Omental fat pad (tissue), 4 donors: ENCODE results near the gene PRKCA. TPM values are rescaled to one million over a fixed set of nuclear protein-coding genes. Genes with fewer than 3 reads are reported as not detected.

Source experiments
- ATAC-seq: fragments of 150-250 bp; one replicate; pipeline ENCODE4 v1.9.1; 2016; ENCODE audit warnings: mild to moderate bottlenecking, moderate library complexity; ENCODE audit not compliant: low FRiP score
- DNase-seq: peaks from one replicate; pipeline ENCODE4 v3.0.0-alpha.2; 2019; ENCODE audit warnings: low spot score
- CTCF ChIP-seq, 3 donors: fragments of 450-650 bp; IDR thresholded peaks; one replicate each; pipeline ENCODE4 v1.5.1; 2016 to 2017; ENCODE audit warnings: antibody characterized with exemption in 3 of 3, mild to moderate bottlenecking in 3 of 3, moderate library complexity in 2 of 3
- total RNA-seq, 4 donors: library from RNA; depleted of rRNA; stranded (reverse); fragments of >200 nt; gene quantifications; one replicate each; pipeline ENCODE4 v1.1.0, GENCODE V29; 2016

The PRKCA gene
- total RNA-seq, 4 donors from 2014 or later = 6.7 to 14.3 (median 10.3) TPM

GRCh38 chr17:66751771-66752170 lies 449.4 kb downstream of the PRKCA start:
- ATAC-seq = no peak
- DNase-seq = no peak
- TF ChIP-seq CTCF (IDR thresholded peaks at IDR 0.05) = no peak

GRCh38 chr17:66752411-66752810 lies 450.0 kb downstream of the PRKCA start:
- no peak for TF ChIP-seq CTCF (IDR thresholded peaks at IDR 0.05)
- DNase-seq (no peak), ATAC-seq (no peak)

GRCh38 chr17:66753126-66753920 lies 450.9 kb downstream of the PRKCA start:
- DNase-seq = no peak
- TF ChIP-seq CTCF (IDR thresholded peaks at IDR 0.05) = no peak
- ATAC-seq = no peak

- DNase-seq (no peak), ATAC-seq (no peak)
- no peak for TF ChIP-seq CTCF (IDR thresholded peaks at IDR 0.05)
Observed at GRCh38 chr17:66755101-66755943, 452.9 kb downstream of the PRKCA start.

- TF ChIP-seq CTCF (IDR thresholded peaks at IDR 0.05) = no peak
- DNase-seq (no peak), ATAC-seq (no peak)
Observed at GRCh38 chr17:66755944-66756290, 453.5 kb downstream of the PRKCA start.

- ATAC-seq (no peak), DNase-seq (no peak)
- TF ChIP-seq CTCF (IDR thresholded peaks at IDR 0.05) = no peak
Observed at GRCh38 chr17:66760324-66760723, 457.9 kb downstream of the PRKCA start.
